IPS-NIHi7 (cell line): Measurements from ENCODE around the gene SMCR8.
"Not testable (repeated sequence)": the region's sequence is repeated elsewhere in the genome, so short reads cannot be mapped to it uniquely, and the experiment has no call there.

Experiments
- DNase-seq: peaks from one replicate; pipeline ENCODE4 v3.0.0; 2012; ENCODE audit warnings: mixed read lengths; ENCODE audit errors: extremely low spot score

The SMCR8 gene

DNA sequence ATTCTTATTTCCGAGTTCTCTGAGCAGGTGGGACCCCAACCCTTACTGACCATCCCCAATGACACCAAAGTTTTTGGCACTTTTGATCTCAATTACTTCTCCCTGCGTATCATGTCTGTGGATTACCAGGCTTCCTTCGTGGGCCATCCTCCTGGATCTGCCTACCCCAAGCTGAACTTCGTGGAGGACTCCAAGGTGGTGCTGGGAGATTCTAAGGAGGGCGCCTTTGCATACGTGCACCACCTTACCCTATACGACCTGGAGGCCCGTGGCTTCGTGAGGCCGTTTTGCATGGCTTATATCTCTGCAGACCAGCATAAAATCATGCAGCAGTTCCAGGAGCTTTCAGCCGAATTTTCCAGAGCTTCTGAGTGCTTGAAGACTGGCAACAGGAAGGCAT lies 868 bp downstream of the SMCR8 start:
- no peak for DNase-seq

DNA sequence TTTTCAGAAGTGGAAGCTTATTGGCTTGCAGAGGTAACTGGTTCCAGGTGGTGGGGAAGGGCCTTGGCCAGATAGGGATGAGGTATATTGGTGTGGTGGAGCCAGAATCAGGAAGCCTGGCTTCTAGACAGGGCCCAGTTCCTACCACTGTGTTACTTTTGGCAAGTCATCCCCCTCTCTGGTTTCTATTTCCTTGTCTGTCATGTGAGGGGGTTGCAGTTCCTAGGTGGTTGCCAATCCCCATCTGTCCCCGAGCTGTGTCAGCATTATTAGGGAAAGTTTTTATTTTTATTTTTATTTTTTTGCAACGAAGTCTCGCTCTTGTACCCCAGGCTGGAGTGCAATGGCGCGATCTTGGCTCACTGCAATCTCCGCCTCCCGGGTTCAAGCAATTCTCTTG lies 3.0 kb downstream of the SMCR8 start:
- DNase-seq, result no peak

DNA sequence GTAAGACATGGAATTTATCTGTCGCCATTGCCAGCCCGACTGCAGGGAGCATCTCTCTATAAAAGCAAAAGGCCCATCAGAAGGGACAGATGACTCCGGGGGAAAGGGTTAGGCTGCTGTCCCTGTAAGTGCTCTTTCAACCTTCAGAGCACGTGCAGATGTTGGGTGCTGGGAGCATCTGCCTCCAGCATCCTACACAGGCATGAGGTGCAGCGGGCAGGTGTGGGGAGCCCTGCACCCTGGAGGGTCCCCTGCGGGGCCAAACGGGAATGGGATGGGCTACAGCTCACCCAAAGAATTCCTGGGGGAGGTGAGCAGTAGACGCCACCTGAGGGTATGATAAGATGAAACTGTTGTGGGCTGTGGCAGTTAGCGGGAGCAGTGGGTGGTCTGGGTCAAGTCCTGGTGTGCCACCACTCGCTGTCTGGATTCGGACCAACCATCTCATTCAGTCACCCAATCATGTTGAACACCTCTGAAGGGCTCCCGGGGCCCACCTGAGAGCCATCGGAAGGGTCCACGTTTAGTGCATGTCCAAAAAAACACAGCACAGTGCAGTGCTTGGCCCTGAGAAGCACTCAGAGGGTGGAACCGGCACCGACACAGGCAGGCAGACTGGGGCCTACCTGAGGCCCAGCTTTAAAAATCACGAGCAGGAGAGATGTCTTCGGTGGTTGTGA lies 3.8 kb downstream of the SMCR8 start:
- no peak for DNase-seq

DNA sequence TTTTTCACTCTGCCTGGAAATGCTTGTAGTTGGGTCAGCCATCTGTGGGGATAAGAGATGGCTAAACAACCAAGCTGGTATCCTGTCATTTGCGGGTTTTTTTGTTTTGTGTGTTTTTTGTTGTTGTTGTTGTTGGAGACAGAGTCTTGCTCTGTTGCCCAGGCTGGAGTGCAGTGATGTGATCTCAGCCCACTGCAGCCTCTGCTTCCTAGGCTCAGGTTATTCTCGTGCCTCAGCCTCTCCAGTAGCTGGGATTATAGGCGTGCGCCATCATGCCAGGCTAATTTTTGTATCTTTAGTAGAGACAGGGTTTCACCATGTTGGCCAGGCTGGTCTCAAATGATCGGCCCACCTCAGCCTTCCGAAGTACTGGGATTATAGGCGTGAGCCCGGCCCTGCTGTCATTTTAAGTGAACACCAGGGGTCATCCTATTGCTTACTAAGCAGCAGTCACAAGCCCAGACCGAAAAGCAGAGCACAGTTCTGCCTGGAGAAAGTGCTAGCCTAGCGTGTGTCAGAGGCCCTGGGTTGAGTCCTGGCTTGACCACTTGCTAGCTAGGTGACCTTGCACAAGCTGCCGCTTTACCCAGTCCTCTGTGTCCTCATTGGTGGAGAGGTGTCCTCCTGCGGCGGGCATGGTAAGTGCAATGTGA lies 4.6 kb downstream of the SMCR8 start:
- peak; percentile 53 for DNase-seq

DNA sequence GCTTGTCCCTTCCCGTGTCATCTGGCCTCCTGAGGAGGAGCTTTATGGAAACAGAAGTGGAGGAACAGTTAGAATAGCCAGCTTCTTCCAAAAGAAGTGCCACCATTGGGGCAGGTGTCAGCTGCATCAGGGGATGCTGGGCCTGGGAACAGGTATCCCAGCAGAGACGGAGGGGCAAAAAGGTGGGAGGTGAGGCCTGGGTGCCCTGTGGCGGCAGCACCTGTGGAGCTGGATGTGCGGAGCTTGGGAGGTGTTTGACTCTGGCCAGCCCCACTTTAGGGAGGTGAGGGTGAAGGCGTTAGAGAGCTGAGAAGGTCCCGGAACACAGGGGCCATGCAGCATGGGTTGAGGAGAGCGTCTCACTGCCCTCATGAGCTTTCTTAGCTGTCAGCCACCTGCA lies 5.2 kb downstream of the SMCR8 start:
- DNase-seq, result no peak

DNA sequence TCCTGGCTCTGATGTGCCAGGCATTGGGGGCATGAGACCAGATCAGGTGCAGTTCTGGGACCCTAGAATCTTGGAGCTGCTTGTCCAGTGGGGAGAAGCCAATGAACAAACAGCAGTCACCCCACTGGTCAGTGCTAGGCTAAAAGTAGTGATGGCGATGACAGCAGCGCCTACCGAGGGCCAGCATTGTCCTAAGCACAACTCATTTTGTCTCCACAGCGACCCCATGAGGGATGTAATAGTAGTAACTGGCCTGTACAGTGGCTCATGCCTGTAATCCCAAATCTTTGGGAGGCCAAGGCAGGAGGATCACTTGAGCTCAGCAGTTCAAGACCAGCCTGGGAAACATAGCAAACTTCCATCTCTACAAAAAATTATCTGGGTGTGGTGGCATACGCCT lies 6.2 kb downstream of the SMCR8 start:
- no peak for DNase-seq

DNA sequence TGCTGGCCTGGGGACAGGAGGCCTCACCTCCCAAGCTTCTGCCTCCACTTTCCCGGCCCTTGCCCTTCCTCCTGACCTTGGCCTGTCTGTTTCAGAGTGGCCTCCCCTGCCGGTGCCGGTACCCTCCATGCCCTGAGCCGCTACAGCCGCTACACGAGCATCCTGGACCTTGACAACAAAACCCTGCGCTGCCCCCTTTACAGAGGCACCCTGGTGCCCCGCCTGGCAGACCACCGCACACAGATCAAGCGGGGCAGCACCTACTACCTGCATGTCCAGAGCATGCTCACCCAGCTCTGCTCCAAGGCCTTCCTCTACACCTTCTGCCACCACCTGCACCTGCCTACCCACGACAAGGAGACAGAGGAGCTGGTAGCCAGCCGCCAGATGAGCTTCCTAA lies 7.4 kb downstream of the SMCR8 start:
- DNase-seq, result no peak

DNA sequence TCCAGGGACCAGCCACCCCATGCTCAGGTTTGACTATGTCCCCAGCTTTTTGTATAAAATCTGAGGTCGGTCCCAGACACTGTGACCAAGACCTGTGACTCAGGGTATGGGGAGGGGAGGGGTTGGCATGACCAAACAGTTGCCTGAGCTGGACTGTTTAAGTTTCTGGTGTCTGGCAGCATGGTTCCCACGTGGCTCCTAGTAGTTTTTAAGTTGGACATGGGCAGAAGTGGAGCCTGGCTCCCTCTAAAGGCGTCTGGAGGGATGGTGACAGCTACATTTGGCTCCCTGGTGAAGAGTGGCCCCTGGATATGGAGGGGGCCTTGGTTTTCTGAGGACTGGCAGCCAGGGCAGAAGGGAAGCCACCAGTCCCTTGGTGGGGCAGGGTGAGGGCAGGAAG lies 7.9 kb downstream of the SMCR8 start:
- no peak for DNase-seq

DNA sequence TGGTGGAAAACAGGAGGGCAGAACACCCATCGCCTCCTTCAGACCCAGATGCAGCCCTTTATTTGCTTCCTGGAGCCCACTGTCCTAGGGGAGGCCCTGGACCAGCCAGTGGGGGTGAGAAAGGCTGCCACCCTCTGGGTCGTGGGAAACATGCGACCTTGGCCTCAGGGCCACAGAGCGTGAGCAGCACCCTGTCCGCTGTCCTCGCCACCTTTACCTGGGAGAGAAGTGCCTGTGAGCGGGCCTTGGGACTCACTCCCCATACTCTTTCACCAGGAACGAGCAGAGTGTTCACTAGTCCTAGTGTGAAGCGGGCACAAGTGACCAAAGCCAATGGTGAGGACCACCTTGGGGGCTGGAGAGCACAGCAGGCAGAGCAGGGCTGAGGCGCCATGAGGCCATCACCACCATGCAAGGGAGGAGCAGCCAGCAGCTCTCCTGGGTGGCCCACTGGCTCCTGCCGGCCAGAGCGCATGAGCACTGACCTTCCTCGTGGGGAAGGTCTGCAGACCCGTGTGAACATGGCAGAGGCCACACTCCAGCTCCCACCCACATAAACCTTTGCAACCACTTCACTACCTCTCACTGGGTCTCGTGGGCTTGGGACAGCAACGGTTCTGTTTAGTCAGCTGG lies 8.5 kb downstream of the SMCR8 start:
- no peak for DNase-seq

DNA sequence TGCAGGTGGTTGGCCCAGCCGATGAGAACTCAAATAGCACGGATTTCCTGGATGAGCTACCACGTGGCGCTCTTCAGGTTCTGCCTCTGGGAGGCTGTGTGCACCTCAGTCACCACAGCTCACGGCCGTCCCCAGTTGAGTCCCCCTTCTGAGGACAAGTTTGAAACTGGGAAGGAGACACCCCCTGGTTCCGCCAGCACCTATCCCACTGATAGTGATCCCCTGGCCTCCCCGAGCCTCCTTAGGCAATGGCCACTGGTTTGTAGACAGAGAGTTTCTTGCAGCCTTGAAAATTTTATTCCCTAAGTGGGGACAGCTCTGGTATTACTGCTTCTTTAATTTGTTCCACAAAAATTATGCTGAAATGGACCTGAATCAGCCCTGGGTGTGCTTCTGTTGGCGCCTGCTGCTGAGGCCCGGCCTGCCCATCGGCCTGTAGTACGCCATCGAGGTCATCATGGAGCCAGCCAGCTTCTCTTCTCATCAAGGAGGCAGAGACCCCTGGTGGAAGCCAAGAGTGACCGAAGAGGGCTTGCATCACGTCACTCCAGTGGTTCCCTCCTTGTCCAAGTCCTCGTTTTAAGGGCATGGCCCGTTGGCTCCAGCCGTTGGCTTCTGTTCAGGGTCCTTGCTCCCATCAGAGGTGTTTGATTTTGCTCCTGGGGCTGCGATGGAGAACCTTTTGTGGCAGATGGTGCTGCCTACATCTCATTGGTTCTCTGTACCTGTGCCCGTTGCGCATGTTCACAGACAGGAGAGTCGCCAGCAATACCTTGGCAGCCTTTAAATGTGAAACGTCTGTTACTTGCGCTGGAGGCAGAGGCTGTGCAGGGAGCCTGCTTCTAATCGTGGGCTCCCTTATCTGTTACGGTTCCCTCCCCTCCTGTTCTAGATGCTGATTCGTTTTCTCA lies 9.3 kb downstream of the SMCR8 start:
- DNase-seq, result no peak

DNA sequence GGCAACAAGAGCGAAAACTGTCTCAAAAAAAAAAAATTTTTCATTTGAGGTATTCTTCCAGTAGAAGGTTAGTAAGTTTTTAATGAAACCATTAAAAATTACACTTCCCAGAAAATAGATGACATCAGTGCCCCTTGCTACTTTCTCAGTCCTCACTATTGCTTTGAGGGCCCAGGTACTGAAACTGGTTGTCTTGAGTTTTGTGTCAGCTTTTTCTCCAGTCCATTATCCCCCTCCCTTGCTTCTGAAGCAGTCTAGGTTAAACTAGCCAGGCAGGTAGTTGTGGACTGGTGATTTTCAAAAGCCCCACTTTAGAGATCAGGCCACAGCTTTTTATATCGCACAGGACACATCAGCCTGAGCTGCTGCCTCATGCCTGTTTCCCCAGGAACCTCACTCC lies 10.9 kb downstream of the SMCR8 start:
- no peak for DNase-seq

DNA sequence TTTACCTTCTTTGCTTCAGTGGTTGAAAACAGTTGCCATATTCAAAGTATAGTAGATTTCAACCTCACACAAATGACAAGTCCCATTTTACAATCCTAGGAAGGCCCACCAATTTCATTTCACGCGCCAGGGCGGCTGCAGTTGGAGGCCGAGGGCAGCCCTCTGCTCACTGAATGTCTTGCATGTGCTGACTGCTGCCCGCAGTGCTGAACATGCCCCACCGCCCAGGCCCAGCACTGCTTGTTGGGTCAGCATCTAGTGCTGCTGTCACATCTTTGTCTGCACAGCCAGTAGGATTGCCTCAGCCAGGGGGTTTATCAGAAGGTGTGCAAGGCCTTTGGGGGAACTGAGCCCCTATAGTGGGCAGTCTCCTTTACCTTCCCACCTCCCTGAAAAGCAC lies 11.5 kb downstream of the SMCR8 start:
- DNase-seq, result no peak

DNA sequence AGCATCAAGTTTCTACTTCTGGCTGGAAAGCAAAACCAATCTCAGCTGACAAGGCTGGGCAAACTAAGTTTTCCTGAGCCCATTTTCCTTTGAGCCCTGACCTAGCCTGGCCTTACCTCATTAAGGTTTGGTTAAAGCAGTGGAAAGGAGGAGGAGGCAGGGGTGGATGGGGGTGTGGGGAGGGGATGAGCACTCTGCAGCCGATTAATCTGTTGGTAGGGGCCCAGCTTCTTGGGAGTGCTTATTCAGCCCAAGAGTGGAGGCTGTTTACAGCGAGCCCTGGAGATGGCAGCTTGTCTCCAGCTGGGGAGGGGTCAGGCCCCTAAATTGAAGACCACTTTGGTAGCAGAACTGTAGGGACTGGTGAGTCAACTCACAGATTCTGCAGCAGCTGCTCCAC lies 12.0 kb downstream of the SMCR8 start:
- no peak for DNase-seq

DNA sequence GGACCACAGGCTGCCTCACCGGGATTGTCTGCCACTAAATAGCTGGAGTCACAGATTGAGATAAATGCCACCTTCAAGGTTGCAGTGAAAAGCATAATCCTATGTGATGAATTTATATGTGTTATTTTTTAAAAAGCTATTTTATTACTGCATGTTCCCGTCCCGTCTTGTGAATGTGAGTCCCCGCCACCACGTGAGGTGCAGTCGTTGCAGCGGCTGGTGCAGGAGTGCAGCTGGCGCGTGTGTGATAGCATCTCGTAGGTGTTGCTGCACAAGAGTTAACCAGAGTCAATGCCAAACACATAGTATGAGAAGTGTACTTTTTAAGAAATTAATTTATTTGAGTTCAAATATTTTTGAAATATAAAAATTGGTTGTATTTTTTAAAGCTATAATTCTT lies 12.5 kb downstream of the SMCR8 start:
- DNase-seq, result no peak

DNA sequence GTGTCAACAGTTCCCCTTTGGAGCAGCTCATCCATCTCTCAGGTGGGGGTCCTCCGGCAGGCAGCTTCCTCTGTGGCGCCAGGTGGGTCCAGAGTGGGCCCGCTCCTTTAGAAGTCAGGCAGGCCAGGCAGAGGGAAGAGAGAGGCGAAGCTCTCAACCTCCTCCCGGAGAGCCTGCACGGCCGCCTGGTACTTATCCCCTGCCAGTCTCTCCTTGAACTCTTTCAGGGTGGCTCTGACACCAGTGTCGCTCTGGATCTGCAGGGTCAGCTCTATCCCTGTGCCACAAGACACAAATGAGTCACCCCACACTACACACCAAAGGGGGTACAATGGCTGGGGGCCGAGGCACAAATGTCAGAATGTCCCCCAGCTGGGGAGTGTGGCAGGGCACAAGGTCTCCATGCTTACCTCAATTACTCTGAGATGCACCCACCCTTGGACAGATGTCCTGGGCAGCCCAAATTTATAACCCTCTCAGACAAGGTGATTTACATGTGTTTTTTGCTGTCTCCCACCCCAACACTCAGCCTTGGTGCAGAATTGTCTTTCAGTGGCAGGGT lies 13.6 kb downstream of the SMCR8 start:
- DNase-seq, result no peak

DNA sequence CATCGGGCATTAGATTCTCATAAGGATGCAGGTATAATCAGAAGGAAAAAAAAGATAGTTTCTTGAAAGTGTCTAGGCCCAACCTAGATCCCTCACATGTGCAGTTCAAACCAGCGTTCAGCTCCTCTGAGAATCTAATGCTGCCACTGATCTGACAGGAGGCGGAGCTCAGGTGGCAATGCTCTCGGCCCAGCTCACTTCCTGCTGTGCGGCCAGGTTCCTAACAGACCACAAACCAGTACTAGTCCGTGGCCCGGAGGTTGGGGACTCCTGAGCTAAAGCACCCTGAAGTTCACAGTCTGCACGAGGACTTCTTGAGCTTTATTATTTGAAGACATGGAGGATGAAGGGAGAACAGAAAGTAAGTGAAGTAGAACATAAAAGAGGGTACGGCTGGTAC lies 16.8 kb downstream of the SMCR8 start:
- no peak for DNase-seq

DNA sequence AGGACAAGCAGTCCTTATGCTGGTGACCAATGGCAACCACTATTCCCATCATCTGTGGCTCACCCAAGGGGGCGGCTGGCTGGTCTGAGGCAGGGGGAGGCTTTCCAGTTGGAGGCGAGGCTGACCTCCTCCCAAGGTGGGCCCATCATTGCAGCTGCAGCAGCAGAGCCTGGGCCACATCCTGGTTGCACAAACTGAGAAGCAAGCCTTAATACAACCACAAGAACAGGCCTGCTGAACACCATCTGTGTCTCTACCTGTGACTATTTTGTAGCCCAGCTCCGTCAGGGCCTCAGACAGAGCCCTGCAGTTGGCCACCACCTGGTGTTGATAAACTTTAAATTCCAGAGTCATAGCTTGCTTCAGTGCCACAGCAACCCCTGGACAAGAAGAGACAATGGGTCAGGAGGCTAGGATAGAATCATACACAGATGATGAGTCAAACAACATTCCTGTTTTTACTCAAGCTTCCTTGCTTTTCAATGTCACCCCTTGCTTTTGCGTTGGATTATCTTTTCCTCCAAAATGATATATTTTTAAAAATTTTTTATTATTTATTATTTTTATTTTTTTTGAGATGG lies 17.9 kb downstream of the SMCR8 start:
- no peak for DNase-seq

DNA sequence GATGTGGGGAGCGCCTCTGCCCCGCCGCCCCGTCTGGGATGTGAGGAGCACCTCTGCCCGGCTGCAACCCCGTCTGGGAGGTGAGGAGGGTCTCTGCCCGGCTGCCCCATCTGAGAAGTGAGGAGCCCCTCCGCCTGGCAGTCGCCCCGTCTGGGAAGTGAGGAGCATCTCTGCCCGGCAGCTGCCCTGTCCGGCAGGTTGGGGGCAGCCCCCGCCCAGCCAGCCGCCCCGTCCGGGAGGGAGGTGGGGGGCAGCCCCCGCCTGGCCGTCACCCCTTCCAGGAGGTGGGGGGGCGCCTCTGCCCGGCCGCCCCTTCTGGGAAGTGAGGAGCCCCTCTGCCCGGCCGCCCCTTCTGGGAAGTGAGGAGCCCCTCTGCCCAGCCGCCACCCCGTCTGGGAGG lies 23.1 kb downstream of the SMCR8 start:
- DNase-seq, result not testable (repeated sequence)

DNA sequence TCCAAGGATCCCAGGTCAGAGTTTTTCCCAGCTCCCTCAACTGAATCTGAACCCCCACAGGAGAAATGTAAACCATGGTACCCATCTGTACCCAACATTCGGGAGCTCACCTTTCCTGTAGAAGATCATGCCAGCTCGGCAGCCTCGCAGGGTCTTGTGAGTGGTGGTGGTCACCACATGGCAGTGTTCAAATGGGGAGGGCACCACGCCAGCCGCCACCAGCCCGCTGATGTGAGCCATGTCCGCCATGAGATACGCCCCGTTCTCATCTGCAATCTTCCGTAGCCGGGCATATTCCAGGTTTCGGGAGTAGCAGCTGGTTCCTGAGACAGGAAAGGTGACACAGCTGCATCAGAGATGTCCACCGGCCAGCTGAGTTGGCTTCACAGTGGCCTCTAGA lies 24.8 kb downstream of the SMCR8 start:
- no peak for DNase-seq

DNA sequence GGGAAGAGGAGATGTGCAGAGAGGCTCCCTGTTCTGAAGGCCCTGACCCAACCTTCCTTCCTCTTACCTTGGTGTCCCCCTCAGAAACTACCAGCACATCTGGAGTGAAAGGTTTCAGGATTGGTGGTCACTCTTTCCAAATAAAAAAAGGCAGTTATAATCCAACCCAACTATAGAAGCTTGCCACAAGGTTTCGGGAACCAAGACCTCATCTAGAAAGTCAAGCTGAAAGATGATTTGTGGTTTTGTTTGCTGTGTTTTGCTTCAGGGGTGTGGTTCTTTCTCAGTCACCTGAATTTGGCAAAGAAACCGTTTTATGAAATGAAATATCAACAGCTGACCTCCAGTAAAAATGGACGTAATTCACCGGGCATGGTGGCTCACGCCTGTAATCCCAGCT lies 28.9 kb downstream of the SMCR8 start:
- no peak for DNase-seq

DNA sequence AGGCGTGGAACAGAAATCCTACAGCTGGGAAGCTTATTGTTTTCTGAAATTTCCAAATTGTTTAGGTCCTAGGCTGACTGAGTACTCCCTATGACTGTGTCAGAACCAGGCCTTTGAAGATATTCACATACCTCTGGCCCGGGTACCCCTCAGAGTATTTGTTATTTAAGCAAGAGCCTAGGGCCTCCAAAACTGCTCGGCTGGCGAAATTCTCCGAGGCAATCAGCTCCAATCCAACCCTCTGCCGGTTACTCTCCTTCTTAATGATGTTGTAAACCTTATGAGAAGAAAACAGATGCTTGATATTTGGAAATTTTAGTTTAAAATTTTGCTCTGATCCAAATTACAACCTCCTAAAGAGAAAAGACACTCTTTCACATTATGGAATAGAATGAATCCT lies 38.4 kb downstream of the SMCR8 start:
- no peak for DNase-seq

DNA sequence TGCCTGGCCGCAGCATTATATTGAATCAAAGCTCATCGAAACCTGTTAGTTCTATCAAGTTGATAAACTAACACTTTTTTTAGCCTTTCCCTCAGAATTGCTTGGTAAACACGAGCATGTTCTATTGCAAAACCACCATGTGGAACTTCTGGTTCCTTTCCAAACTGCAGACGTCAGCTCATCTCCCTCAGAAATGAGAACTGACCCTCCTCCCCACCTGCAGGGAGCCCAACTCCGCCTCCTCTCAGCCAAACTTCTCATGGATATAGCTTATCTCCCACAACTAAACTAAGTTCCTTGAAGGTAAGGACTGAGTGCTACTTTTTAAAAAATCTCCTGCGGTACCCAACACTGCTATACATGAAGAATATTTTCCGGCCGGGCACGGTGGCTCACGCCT lies 41.5 kb downstream of the SMCR8 start:
- DNase-seq, result no peak
